ENCODE data around the gene LMTK3. TPM values are rescaled to one million over a fixed set of nuclear protein-coding genes. Genes with fewer than 3 reads are reported as not detected.

LMTK3 gene
- total RNA-seq, 4 donors from 2014 or later: under 0.01 to 1.8 (median 0.59) TPM; not detected in 1

GRCh38 chr19:48493718-48494401 lies 17.8 kb downstream of the LMTK3 start:
- peaks cover 0 to 48% (median 21%) of the 10 kb centered on the region in 4 donors for H3K4me1 ChIP-seq
- TF ChIP-seq CTCF (IDR thresholded peaks at IDR 0.05): no peak
- TF ChIP-seq POLR2A (IDR thresholded peaks at IDR 0.05): no peak
- no peak for TF ChIP-seq EP300 (IDR thresholded peaks at IDR 0.05)

GRCh38 chr19:48492925-48493717 lies 18.5 kb downstream of the LMTK3 start:
- 2 to 3% methylated on average over 40 to 46 of the region's 47 CpGs for WGBS, 2 donors
- peaks cover 0 to 48% of the 10 kb centered on the region in 2 donors for H3K27me3 ChIP-seq
- peaks cover 0 to 46% (median 18%) of the 10 kb centered on the region in 4 donors for H3K4me1 ChIP-seq
- H3K36me3 ChIP-seq: no peaks in the 10 kb centered on the region
- TF ChIP-seq EP300 (IDR thresholded peaks at IDR 0.05): peak in 1 of 2 donors; percentile 86
- peak in 1 of 2 donors; percentile 59 for TF ChIP-seq POLR2A (IDR thresholded peaks at IDR 0.05)
- TF ChIP-seq CTCF (IDR thresholded peaks at IDR 0.05): no peak
- peak; percentile 85 to 96 for DNase-seq (ENCODE audit: low spot score in 2 of 2)
- peak overlapping the region; percentile 36 to 60 (median 39) for H3K4me3 ChIP-seq
- H3K27ac ChIP-seq: peak overlapping the region in 2 of 4 donors; percentile 60 to 84
- H3K9me3 ChIP-seq: no peaks in the 10 kb centered on the region

More at GRCh38 chr19:48493718-48494401, 17.8 kb downstream of the LMTK3 start:
- no peak for DNase-seq (ENCODE audit: low spot score in 2 of 2)
- Histone ChIP-seq H3K27ac (peak overlapping the region in 3 of 4 donors; percentile 45 to 84 (median 60)), H3K36me3 (no peaks in the 10 kb centered on the region), H3K27me3 (peaks cover 0 to 54% of the 10 kb centered on the region in 2 donors), H3K4me3 (peak overlapping the region; percentile 37 to 60 (median 39)), H3K9me3 (no peaks in the 10 kb centered on the region)
- 6 to 12% methylated on average over 10 to 57 of the region's 70 CpGs for WGBS, 2 donors

GRCh38 chr19:48491793-48492123 lies 19.9 kb downstream of the LMTK3 start:
- Histone ChIP-seq H3K27ac (no peak overlapping the region), H3K4me1 (peaks cover 0 to 51% (median 17%) of the 10 kb centered on the region in 4 donors), H3K27me3 (peaks cover 0 to 34% of the 10 kb centered on the region in 2 donors), H3K4me3 (no peak overlapping the region), H3K36me3 (no peaks in the 10 kb centered on the region), H3K9me3 (no peaks in the 10 kb centered on the region)
- TF ChIP-seq POLR2A (IDR thresholded peaks at IDR 0.05) (no peak), CTCF (IDR thresholded peaks at IDR 0.05) (no peak), EP300 (IDR thresholded peaks at IDR 0.05) (no peak)
- WGBS, 2 donors: 26 to 27% methylated on average over 9 to 10 of the region's 10 CpGs
- DNase-seq (ENCODE audit: low spot score in 2 of 2): no peak

GRCh38 chr19:48490981-48491792 lies 20.4 kb downstream of the LMTK3 start:
- Histone ChIP-seq H3K4me3 (peak overlapping the region in 1 of 4 donors; percentile 16), H3K36me3 (no peaks in the 10 kb centered on the region), H3K9me3 (no peaks in the 10 kb centered on the region), H3K27me3 (peaks cover 0 to 32% of the 10 kb centered on the region in 2 donors), H3K27ac (no peak overlapping the region), H3K4me1 (peaks cover 0 to 51% (median 17%) of the 10 kb centered on the region in 4 donors)
- TF ChIP-seq POLR2A (IDR thresholded peaks at IDR 0.05) (no peak), EP300 (IDR thresholded peaks at IDR 0.05) (no peak), CTCF (IDR thresholded peaks at IDR 0.05) (no peak)
- 4 to 18% methylated on average over 14 to 42 of the region's 50 CpGs for WGBS, 2 donors
- no peak for DNase-seq (ENCODE audit: low spot score in 2 of 2)

All from tibial nerve (tissue), 4 donors.